Urinary bladder (tissue), 4 donors: Measurements from ENCODE around the gene ZNRD2. TPM values are rescaled to one million over a fixed set of nuclear protein-coding genes. Genes with fewer than 3 reads are reported as not detected.

Experiments
- DNase-seq: peaks from one replicate; pipeline ENCODE4 v3.0.0-alpha.2; 2015; ENCODE audit errors: extremely low spot score
- H3K27ac ChIP-seq: one replicate; pipeline ENCODE4 v1.5.1; 2013; ENCODE audit warnings: low read depth, mild to moderate bottlenecking, moderate library complexity
- H3K36me3 ChIP-seq: one replicate; pipeline ENCODE4 v1.6.1; 2013; ENCODE audit warnings: mild to moderate bottlenecking, moderate library complexity; ENCODE audit not compliant: insufficient read depth
- H3K4me1 ChIP-seq: one replicate; pipeline ENCODE4 v1.6.1; 2013; ENCODE audit warnings: mild to moderate bottlenecking, moderate library complexity; ENCODE audit not compliant: insufficient read depth
- H3K4me3 ChIP-seq: one replicate; pipeline ENCODE4 v1.5.1; 2013; ENCODE audit warnings: low read depth, low read length
- WGBS: extraction: QIAGEN DNeasy Blood & Tissue Kit; methylation state at CpG from one replicate; pipeline ENCODE4 v1.1.7; 2013; 5-methylcytosine and 5-hydroxymethylcytosine counted together
- polyA plus RNA-seq: library from polyadenylated mRNA; stranded (reverse); fragments of 200-250 nt; gene quantifications from one replicate; pipeline ENCODE4 v1.2.3, GENCODE V29; 2013
- total RNA-seq: library from RNA; depleted of rRNA; stranded (reverse); fragments of >200 nt; gene quantifications from one replicate; pipeline ENCODE4 v1.2.3, GENCODE V29; 2014
- donor health status: healthy with polysubstance abuse.
- donor health status: healthy.

Gene ZNRD2
- total and polyA plus RNA-seq, 2 donors = 14.6 to 94.9 TPM

GRCh38 chr11:65576867-65577755, 6.8 kb downstream of the ZNRD2 start:
- no peaks in the 10 kb centered on the region for H3K36me3 ChIP-seq
- H3K4me3 ChIP-seq = peak overlapping the region; percentile 84
- DNase-seq = no peak
- no peaks in the 10 kb centered on the region for H3K4me1 ChIP-seq
- peak overlapping the region; percentile 87 for H3K27ac ChIP-seq
- 18% methylated on average over 18 of the region's 18 CpGs for WGBS

GRCh38 chr11:65577756-65578109, 7.5 kb downstream of the ZNRD2 start:
- Histone ChIP-seq H3K4me3 (peak overlapping the region; percentile 84), H3K4me1 (no peaks in the 10 kb centered on the region), H3K36me3 (no peaks in the 10 kb centered on the region), H3K27ac (peak overlapping the region; percentile 12)
- WGBS = 32% methylated on average over 8 of the region's 8 CpGs
- no peak for DNase-seq

GRCh38 chr11:65578134-65578533, 7.9 kb downstream of the ZNRD2 start:
- no peak overlapping the region for H3K4me3 ChIP-seq
- H3K27ac ChIP-seq = no peak overlapping the region
- whole genome bisulfite sequencing = 79% methylated on average over 7 of the region's 7 CpGs
- H3K4me1 ChIP-seq = no peaks in the 10 kb centered on the region
- DNase-seq = no peak
- no peaks in the 10 kb centered on the region for H3K36me3 ChIP-seq

GRCh38 chr11:65578667-65579066, 8.4 kb downstream of the ZNRD2 start:
- Histone ChIP-seq H3K36me3 (no peaks in the 10 kb centered on the region), H3K27ac (no peak overlapping the region), H3K4me3 (no peak overlapping the region), H3K4me1 (no peaks in the 10 kb centered on the region)
- DNase-seq = no peak
- 71% methylated on average over 3 of the region's 3 CpGs for WGBS

GRCh38 chr11:65579291-65579690, 9.0 kb downstream of the ZNRD2 start:
- Histone ChIP-seq H3K36me3 (no peaks in the 10 kb centered on the region), H3K27ac (no peak overlapping the region), H3K4me1 (no peaks in the 10 kb centered on the region), H3K4me3 (no peak overlapping the region)
- DNase-seq = no peak
- WGBS = 82% methylated on average over 4 of the region's 4 CpGs

- 90% methylated on average over 19 of the region's 19 CpGs for WGBS
- no peaks in the 10 kb centered on the region for H3K4me1 ChIP-seq
- H3K4me3 ChIP-seq = no peak overlapping the region
- H3K36me3 ChIP-seq = no peaks in the 10 kb centered on the region
- no peak for DNase-seq
- H3K27ac ChIP-seq = no peak overlapping the region
These were observed 9.9 kb downstream of the ZNRD2 start for GRCh38 chr11:65580031-65580692.

- H3K4me3 ChIP-seq = no peak overlapping the region
- H3K27ac ChIP-seq = no peak overlapping the region
- no peaks in the 10 kb centered on the region for H3K4me1 ChIP-seq
- no peaks in the 10 kb centered on the region for H3K36me3 ChIP-seq
- 87% methylated on average over 8 of the region's 8 CpGs for WGBS
- DNase-seq = no peak
These were observed 10.5 kb downstream of the ZNRD2 start for GRCh38 chr11:65580756-65581155.

- 91% methylated on average over 3 of the region's 3 CpGs for WGBS
- no peak overlapping the region for H3K27ac ChIP-seq
- H3K4me1 ChIP-seq = no peaks in the 10 kb centered on the region
- H3K4me3 ChIP-seq = no peak overlapping the region
- H3K36me3 ChIP-seq = no peaks in the 10 kb centered on the region
- no peak for DNase-seq
These were observed 11.7 kb downstream of the ZNRD2 start for GRCh38 chr11:65581928-65582327.

GRCh38 chr11:65583589-65583988, 13.3 kb downstream of the ZNRD2 start:
- H3K36me3 ChIP-seq = no peaks in the 10 kb centered on the region
- H3K27ac ChIP-seq = no peak overlapping the region
- H3K4me3 ChIP-seq = no peak overlapping the region
- 85% methylated on average over 10 of the region's 10 CpGs for WGBS
- H3K4me1 ChIP-seq = no peaks in the 10 kb centered on the region
- DNase-seq = no peak

- no peak overlapping the region for H3K27ac ChIP-seq
- no peak for DNase-seq
- H3K4me1 ChIP-seq = no peaks in the 10 kb centered on the region
- H3K4me3 ChIP-seq = no peak overlapping the region
- H3K36me3 ChIP-seq = no peaks in the 10 kb centered on the region
- WGBS = 80% methylated on average over 8 of the region's 8 CpGs
These were observed 13.8 kb downstream of the ZNRD2 start for GRCh38 chr11:65584106-65584505.

GRCh38 chr11:65584723-65585171, 14.5 kb downstream of the ZNRD2 start:
- 74% methylated on average over 46 of the region's 46 CpGs for WGBS
- no peak overlapping the region for H3K4me3 ChIP-seq
- no peaks in the 10 kb centered on the region for H3K36me3 ChIP-seq
- no peaks in the 10 kb centered on the region for H3K4me1 ChIP-seq
- H3K27ac ChIP-seq = no peak overlapping the region
- no peak for DNase-seq

- WGBS = 77% methylated on average over 51 of the region's 51 CpGs
- no peak for DNase-seq
- Histone ChIP-seq H3K27ac (no peak overlapping the region), H3K4me1 (no peaks in the 10 kb centered on the region), H3K36me3 (no peaks in the 10 kb centered on the region), H3K4me3 (no peak overlapping the region)
These were observed 15.3 kb downstream of the ZNRD2 start for GRCh38 chr11:65585396-65586246.

- DNase-seq = no peak
- H3K4me1 ChIP-seq = no peaks in the 10 kb centered on the region
- no peak overlapping the region for H3K27ac ChIP-seq
- 74% methylated on average over 4 of the region's 4 CpGs for WGBS
- no peak overlapping the region for H3K4me3 ChIP-seq
- H3K36me3 ChIP-seq = no peaks in the 10 kb centered on the region
These were observed 16.0 kb downstream of the ZNRD2 start for GRCh38 chr11:65586247-65586630.
